CD4-positive, alpha-beta T cell treated with Interleukin-12 subunit alpha and Interleukin-12 subunit beta, for 1 hour (primary cell): ENCODE results near the gene PDCL2.
"Not testable (repeated sequence)": the region's sequence is repeated elsewhere in the genome, so short reads cannot be mapped to it uniquely, and the experiment has no call there.

ENCODE experiments used
- DNase-seq: peaks from one replicate; pipeline ENCODE4 v3.0.0-alpha.2; 2020

PDCL2 gene

DNA sequence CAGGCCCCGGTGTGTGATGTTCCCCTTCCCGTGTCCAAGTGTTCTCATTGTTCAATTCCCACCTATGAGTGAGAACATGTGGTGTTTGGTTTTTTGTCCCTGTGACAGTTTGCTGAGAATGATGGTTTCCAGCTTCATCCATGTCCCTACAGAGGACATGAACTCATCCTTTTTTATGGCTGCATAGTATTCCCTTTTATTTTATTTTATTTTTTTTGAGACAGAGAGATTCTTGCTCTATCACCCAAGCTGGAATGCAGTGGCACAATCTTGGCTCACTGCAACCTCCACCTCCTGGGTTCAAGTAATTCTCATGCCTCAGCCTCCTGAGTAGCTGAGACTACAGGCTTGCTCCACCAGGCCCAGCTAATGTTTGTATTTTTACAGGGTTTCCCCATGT, 9.3 kb downstream of the PDCL2 start:
- DNase-seq = not testable (repeated sequence)

GRCh38 chr4:55578341-55579010, 13.6 kb downstream of the PDCL2 start:
- no peak for DNase-seq

DNA sequence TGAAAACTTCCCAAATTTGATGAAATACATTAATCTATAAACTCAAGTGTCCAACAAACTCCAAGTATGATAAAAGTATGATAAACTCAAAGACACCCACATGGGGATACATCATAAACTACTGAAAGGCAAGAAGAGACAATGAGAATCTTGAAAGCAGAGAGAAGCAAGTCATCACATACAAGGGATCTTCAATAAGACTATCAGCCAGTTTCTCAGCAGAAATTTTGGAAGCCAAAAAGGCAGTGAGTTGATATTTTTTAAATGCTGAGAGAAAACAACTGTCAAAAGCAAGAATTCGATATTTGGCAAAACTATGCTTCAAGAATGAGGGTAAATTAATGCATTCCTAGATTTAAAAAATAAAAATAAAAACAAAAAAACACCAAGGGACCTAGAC, 16.5 kb downstream of the PDCL2 start:
- DNase-seq = no peak

- no peak for DNase-seq
These were observed 17.8 kb downstream of the PDCL2 start for GRCh38 chr4:55574252-55574651.

DNA sequence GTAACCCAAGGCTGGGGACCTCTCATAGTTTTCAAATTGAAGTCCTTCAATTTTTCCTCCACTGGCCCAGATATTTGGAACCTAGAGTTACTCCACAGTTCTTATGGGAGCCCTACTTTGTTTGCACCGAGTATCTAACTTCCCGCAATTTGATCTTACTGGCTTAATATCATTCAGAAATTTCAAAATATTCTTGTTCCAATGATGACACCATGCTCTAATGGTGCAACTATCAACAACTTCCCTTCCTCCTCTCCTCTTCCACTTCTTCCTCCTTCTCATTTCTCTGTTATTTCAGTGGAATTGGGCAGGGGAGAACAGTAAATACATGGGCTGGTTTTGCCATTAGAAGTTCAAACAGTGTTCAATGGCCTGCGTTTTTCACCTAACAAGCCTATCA, 20.2 kb downstream of the PDCL2 start:
- no peak for DNase-seq

DNA sequence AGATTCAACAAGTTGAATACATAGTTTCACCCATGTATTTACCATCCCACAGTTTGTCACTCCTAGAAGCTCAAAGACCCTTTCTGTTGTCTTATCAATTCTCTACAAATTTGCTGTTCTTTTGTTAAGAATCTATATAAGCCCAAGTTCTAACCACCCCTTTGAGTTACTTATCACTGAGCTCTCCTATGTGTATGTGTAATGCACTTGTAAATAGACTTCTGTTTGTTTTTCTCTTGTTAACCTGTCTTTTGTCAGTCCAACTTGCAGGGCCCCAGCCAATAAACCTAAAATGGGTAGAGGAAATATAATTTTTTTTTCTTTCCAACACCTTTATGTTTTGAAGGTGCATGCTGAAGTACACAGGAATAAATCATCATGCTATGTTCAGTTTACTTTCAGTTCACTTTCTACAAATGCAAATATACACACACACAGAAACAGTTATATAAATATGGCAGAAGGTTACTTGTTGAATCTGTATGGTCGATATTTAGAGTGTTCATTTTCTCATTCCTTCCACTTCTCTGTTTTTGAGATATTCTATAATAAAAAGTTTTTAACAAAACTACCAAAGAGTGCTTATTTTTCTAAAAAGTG, 23.0 kb downstream of the PDCL2 start:
- no peak for DNase-seq

- no peak for DNase-seq
These were observed 30.2 kb downstream of the PDCL2 start for GRCh38 chr4:55561889-55562288.

- DNase-seq = no peak
These were observed 31.9 kb downstream of the PDCL2 start for GRCh38 chr4:55560096-55560495.

- peak; percentile 57 for DNase-seq
These were observed 37.5 kb downstream of the PDCL2 start for GRCh38 chr4:55554453-55555030.

DNA sequence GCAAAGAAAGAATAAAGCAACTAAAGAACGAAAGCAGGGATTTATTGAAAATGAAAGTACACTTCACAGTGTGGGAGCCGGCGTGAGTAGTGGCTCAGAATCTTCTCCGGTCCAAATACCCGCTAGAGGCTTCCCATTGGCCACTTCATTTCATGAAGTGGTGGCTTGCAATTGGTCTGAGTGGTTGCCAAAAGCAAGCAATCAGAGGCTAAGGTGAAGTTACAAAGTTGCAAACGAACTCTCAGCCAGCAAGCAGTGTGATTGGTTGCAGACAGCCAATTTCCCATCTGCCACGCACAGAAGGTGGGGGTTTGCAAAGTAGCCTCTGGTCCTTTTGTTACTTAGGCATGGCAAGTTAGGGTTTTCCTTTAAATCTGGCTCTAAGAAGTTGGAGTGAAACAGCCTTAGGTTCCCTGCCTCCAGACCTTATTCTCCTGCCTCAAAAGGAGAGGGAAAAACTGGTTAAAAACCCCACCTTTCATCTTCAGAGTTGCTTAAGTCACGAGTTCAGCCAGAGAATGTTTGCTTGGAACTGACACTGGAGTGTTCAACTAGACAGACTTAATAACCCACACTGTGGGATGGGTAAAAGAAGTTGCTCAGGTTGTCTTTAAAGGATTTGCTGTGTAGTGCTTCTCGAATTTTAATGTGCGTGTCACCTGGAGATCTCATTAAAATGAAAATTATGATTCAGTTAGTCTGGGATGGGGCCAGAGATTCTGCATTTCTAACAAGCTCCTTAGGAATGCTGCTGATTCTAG, 38.4 kb downstream of the PDCL2 start:
- DNase-seq = peak; percentile 51

GRCh38 chr4:55551964-55552363, 40.1 kb downstream of the PDCL2 start:
- peak; percentile 28 for DNase-seq

GRCh38 chr4:55549888-55550287, 42.2 kb downstream of the PDCL2 start:
- no peak for DNase-seq

- no peak for DNase-seq
These were observed 44.1 kb downstream of the PDCL2 start for GRCh38 chr4:55547918-55548317.

DNA sequence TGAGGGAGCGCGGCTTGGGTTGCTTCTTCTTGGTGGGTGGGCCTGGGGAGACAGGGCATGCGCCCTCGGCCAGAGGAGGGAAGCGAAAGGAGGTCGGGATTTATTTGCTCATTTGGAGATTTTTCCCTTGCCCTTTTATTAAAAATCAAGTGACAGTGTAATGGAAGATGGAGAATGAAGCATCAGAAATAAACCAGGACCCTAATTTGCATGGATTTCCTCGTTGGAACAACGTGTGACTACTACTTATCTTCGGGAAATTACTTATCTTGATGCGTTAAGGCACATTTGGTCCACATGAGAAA, 44.6 kb downstream of the PDCL2 start:
- no peak for DNase-seq

GRCh38 chr4:55546756-55547465, 45.1 kb downstream of the PDCL2 start, which contains the start of gene CLOCK:
Gene CLOCK, minus strand, starts transcription at chr4:55546909. Its CDS starts 64,124 bp downstream, at chr4:55482785.
- DNase-seq = peak; percentile 90

GRCh38 chr4:55546506-55546755, 45.6 kb downstream of the PDCL2 start:
- DNase-seq = no peak

GRCh38 chr4:55545641-55546505, 46.2 kb downstream of the PDCL2 start:
- DNase-seq = peak; percentile 71

- no peak for DNase-seq
These were observed 46.9 kb downstream of the PDCL2 start for GRCh38 chr4:55545151-55545550.

DNA sequence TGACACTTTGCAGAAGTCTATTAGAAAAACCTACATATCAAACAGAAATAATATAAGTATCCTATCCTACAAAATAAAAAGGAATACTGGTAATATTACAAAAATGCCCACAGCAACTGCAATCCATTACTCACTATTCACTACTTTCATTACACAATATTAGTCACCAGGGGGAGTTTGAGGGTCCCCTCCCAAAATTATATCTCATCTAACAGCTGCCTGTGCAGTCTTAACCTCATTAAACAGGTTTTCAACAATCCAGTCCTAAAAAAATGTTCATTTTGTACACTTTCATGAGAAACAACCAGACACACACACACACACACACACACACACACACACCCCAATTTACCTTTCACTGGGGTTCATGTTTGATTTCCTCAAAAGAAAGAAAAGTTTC, 48.2 kb downstream of the PDCL2 start:
- DNase-seq = no peak

- no peak for DNase-seq
These were observed 51.8 kb downstream of the PDCL2 start for GRCh38 chr4:55540271-55540670.

GRCh38 chr4:55539658-55540057, 52.4 kb downstream of the PDCL2 start:
- no peak for DNase-seq

- no peak for DNase-seq
These were observed 53.5 kb downstream of the PDCL2 start for GRCh38 chr4:55538531-55538930.

DNA sequence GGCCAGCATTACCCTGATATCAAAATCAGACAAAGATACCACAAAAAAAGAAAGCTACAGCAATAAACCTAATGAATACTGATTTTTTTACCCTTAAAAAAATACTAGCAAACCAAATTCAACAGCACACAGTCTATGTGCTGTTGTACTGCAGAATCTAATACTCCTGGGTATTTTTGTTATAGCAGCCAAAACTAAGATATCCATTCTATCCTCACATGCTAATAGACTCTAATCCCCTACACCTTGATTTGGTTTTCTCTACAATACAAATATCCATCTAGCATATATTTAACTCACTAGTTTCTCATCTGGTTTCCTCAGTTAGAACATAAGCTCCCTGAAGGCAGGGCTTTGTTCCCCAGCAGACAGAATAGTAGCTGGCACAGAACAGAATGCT, 57.7 kb downstream of the PDCL2 start:
- DNase-seq = no peak
